ENCODE results near the gene GTPBP1. TPM values are rescaled to one million over a fixed set of nuclear protein-coding genes. Genes with fewer than 3 reads are reported as not detected.
A peak's percentile ranks its signal among the peaks of the same experiment; 100 is the strongest.

Gene GTPBP1
- 37.7 to 58.6 TPM (median 43.3 TPM) in 3 replicates for total RNA-seq
- long read RNA-seq, full-length matches to known transcripts = 3 of 12 reads
- long read RNA-seq, partial matches to known transcripts = 2 of 12 reads
- long read RNA-seq, other reads (novel, unspliced or antisense) = 7 of 12 reads

GRCh38 chr22:38705235-38706100 is at the start of gene GTPBP1:
TSS of gene GTPBP1 (plus strand) at chr22:38705944. CDS start at chr22:38705956, 12 bp downstream.
- H3K27me3 Mint-ChIP-seq (ENCODE audit: low read depth) = no peaks in the 10 kb centered on the region
- H3K9me3 Mint-ChIP-seq (ENCODE audit: low read depth) = no peaks in the 10 kb centered on the region
- no peaks in the 10 kb centered on the region for H3K36me3 Mint-ChIP-seq (ENCODE audit: low read depth)
- peak within 1 kb of the TSS; percentile 89 for H3K4me3 Mint-ChIP-seq (ENCODE audit: unreplicated experiment)
- H3K4me1 Mint-ChIP-seq (ENCODE audit: low read depth) = peaks cover 37% of the 10 kb centered on the region
- TF ChIP-seq CTCF (IDR thresholded peaks at IDR 0.05) = no peak
- peak within 1 kb of the TSS; percentile 97 for H3K27ac Mint-ChIP-seq (ENCODE audit: unreplicated experiment)
- peak; percentile 98 for DNase-seq (ENCODE audit: low spot score)

GRCh38 chr22:38656256-38657044 is 49.3 kb upstream of the GTPBP1 start, which contains the start of the genes CBY1 and FAM227A:
TSS of gene CBY1 (plus strand) at chr22:38656638. CDS start at chr22:38668055, 11,417 bp downstream.
TSS of gene FAM227A (minus strand) at chr22:38656392. CDS start at chr22:38650168, 6,224 bp downstream.
- Mint-ChIP-seq H3K27me3 (ENCODE audit: low read depth) (no peaks in the 10 kb centered on the region), H3K4me3 (ENCODE audit: unreplicated experiment) (peak within 1 kb of the TSS; percentile 87), H3K27ac (ENCODE audit: unreplicated experiment) (peak within 1 kb of the TSS; percentile 99), H3K36me3 (ENCODE audit: low read depth) (no peaks in the 10 kb centered on the region), H3K4me1 (ENCODE audit: low read depth) (peaks cover 14% of the 10 kb centered on the region), H3K9me3 (ENCODE audit: low read depth) (no peaks in the 10 kb centered on the region)
- no peak for TF ChIP-seq CTCF (IDR thresholded peaks at IDR 0.05)
- DNase-seq (ENCODE audit: low spot score) = peak; percentile 94

- Mint-ChIP-seq H3K4me3 (ENCODE audit: unreplicated experiment) (peak overlapping the region; percentile 87), H3K4me1 (ENCODE audit: low read depth) (peaks cover 14% of the 10 kb centered on the region), H3K36me3 (ENCODE audit: low read depth) (no peaks in the 10 kb centered on the region), H3K27ac (ENCODE audit: unreplicated experiment) (peak overlapping the region; percentile 99), H3K27me3 (ENCODE audit: low read depth) (no peaks in the 10 kb centered on the region), H3K9me3 (ENCODE audit: low read depth) (no peaks in the 10 kb centered on the region)
- no peak for DNase-seq (ENCODE audit: low spot score)
- TF ChIP-seq CTCF (IDR thresholded peaks at IDR 0.05) = no peak
Observed at GRCh38 chr22:38657045-38657909, 48.5 kb upstream of the GTPBP1 start.

- H3K9me3 Mint-ChIP-seq (ENCODE audit: low read depth) = no peaks in the 10 kb centered on the region
- no peak for TF ChIP-seq CTCF (IDR thresholded peaks at IDR 0.05)
- peaks cover 18% of the 10 kb centered on the region for H3K36me3 Mint-ChIP-seq (ENCODE audit: low read depth)
- no peak for DNase-seq (ENCODE audit: low spot score)
- no peaks in the 10 kb centered on the region for H3K4me1 Mint-ChIP-seq (ENCODE audit: low read depth)
- H3K27me3 Mint-ChIP-seq (ENCODE audit: low read depth) = no peaks in the 10 kb centered on the region
- no peak overlapping the region for H3K4me3 Mint-ChIP-seq (ENCODE audit: unreplicated experiment)
- no peak overlapping the region for H3K27ac Mint-ChIP-seq (ENCODE audit: unreplicated experiment)
Observed at GRCh38 chr22:38674888-38675287, 30.9 kb upstream of the GTPBP1 start.

Data from chondrocyte (in vitro differentiated cells).